Measurements from ENCODE around the gene VAC14.

VAC14 gene

DNA sequence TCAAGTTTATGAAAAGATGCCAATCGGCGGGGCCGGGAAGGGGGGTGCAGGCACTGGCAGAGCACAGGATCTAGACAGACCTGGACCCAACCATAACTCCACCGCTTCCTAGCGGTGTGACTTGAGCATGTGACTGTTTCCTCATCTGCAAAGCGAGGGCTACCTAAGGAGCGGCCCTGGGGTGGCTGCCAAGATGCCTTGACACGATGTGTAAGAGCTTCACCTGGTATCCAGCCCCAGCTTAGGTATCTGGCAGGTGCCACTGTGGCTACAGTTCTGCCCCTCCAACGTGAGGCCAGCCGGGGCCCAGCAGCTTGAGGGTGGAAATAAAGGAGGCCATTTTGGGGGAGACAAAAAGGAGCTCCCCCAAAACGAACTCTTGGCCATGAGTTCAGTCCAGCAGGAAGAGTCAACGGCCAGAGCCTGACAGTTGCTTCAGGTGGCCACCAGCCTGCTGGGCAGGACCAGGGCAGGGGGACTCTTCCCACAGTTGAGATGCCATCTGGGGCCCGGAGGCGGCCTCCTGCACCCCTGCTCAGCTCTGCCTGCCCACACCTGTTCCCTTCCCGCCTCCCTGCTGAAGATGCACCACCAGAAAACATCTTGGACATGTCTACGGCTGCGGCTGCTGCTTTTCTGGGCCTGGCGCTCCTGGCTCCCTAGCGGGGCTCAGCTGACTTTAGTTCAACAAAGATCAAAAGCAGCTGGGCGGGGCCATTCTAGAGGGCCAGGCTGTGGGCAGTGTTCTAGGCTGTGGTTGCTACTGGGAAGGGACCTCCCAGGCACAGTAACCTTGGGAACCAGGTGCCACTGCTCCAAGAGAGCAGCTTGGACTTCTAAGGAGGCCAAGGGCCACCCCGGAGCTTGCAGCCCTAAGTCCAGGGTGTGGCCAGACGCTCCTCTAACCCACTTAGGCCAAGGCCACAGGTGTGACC lies 111.7 kb downstream of the VAC14 start:
- no peak for DNase-seq

DNA sequence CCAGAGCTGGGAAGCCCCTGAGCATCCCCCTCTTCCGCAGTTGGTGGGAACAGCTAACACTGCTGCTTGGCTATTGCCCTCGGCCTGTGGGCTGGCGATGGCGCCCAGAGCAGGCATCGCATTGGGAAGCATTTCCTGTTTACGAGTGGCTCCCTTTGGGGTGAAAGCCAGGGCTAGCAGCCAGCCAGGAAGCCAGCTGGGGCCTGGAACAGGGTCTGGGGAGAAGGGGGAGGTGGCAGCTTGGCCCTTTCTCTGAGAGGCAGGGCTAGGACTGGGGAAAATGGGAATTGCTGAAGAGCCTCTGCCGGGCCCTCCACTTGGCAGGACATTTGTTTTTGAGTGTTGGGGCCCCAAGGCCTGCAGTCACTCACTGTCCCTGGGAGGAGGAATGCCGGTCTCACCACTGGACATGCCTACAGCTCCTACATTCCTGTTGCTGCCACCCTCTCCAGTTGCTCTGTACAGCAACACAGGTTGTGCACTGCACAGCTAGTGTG lies 112.7 kb downstream of the VAC14 start:
- DNase-seq = no peak

DNA sequence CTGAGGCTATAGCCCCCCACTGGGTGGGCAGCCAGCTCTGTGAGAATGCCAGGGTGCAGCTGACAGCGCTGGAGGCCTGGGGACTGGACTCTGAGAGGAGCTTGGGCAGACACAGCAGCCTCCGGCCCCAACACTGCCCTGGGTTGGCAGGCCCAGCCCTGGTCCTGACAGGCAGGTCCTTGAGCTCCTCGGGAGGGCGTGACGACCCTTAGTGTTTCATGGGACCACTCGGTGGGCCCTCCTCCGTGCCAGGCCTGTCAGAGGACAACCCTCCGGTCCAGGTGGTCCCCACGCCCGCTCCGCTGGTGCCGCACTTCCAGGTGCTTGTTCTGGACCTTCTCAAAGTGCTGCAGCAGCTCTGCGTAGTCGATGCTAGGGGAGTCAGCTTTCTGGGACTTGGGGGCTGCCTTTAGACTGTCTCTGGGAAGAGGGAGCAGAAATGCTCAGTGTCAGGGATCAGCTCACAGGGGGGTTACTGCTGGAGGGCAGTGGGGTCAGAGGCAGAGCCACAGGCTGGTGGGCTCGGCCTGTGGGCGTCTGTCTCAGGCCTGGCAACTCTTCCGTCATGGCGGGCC lies 113.2 kb downstream of the VAC14 start:
- no peak for DNase-seq

DNA sequence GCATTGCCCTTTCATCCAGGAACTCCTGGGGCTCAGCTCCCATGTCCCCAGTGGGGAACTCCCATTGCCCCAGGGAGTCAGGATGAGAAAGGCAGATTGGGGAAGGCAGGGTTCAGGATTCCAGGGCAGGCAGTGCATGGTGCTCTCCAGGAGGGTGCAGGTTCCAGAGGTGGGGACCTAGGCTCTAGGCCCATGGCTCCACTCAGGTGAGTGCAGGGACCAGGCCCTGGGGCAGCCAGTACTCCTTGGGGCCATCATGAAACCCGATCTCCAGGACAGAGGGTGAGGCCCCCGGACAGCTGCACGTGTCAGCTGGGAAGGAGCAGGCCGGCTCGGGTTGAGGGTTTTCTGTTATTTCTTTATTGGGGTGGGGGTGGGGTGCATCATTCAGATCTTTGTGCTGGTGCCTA lies 113.9 kb downstream of the VAC14 start:
- DNase-seq = no peak

DNA sequence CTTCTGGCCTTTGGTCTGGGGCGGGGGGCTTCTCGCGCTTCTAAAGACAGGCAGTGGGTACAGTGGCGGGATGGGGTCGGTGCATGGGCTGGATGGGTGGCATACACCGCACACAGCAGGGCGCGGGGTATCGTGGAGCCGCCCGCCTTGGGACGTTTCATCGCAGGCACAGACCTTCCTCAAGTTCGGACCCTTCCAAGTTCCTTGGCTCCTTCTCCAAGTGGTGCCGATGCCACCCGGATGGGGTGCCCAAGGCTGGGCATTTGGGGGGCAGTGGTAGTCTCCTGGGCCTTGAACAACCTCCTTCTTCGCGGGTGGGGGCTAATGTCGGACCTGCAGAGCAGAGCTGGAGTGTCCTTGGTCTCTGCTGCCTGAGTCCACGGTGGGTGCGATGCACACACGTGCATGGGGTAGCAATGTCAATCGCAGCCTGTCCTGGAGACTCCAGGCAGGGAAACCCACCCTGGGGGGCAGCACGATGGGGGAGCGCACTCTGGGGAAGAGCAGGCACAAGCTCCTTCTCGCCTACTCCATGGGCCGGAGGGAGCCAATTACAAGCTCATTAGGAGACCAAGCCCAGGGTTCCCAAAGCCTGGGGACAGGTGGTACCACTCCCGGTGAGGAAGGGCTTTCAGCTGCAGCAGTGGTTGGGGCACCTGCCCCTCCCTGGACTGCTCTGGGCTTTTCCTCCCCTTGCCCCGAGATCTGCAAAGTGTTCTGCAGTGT lies 114.4 kb downstream of the VAC14 start:
- DNase-seq = no peak

DNA sequence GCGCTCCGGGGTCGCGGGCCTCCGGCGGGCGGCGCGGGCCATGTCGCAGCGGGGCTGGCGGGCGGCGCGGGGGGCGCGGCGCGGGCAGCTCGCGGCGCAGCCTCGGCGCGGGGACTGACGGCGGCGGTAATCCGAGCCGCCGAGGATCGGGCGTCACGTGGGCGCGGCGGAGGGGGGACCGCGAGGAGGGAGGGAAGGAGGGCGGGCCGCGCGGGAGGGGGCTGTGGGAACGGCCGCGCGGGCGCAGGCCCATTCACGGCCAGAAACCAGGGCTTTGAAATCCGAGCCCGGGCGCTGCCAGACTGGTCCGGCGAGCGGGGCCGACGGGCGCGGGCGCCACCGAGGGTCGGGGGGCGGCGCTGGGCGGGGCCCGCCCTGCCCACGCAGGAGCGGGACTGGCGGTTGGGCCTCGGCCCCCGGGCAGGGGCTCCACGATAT lies 115.0 kb downstream of the VAC14 start, which contains the start of gene MTSS2:
Gene MTSS2 (minus strand): TSS at position 116 of the 438 bp plus-strand sequence. CDS start 262 bp downstream, outside the sequence.
- DNase-seq = peak; percentile 3

DNA sequence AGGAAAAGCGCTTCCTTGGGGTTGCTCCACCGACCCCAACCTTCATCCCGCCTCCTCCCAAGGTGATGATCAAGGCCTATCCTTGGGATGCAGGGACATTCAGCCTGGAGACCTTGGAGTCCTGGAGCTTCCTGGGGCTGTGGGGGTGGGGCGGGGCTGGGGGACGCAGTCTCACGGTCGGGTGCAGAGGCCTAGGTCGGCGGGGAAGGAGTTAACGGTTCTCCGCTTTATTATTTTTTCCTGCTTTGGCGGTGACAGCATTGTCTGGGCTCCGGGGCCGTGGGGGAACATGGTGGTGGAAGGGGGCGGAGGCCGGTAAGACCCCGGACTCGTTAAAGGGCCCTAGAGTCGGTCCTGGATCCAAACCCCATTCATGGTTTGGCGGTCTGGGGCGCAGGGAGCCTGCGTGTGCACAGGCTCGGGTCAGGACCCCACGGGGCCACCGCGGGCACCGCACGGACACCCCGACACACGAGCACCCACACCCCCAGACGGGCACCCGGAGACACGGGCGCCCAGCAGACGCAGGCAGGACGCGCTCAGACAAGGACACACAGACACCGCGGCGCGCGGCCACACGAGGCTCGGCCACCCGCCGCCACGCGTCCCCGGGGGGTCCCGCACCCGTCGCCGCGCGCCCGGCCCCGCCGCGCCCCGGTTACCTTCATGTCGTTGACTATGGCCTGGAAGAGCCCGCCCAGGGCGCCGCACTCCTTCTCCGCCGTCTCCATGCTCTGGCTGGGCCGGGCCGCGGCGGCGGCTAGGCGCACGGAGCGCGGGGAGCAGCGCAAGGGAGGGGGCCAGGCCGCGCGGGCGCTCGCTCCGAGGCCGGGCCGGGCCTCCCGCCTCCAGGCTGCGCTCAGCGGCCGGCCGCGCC lies 115.7 kb downstream of the VAC14 start:
- DNase-seq = no peak

DNA sequence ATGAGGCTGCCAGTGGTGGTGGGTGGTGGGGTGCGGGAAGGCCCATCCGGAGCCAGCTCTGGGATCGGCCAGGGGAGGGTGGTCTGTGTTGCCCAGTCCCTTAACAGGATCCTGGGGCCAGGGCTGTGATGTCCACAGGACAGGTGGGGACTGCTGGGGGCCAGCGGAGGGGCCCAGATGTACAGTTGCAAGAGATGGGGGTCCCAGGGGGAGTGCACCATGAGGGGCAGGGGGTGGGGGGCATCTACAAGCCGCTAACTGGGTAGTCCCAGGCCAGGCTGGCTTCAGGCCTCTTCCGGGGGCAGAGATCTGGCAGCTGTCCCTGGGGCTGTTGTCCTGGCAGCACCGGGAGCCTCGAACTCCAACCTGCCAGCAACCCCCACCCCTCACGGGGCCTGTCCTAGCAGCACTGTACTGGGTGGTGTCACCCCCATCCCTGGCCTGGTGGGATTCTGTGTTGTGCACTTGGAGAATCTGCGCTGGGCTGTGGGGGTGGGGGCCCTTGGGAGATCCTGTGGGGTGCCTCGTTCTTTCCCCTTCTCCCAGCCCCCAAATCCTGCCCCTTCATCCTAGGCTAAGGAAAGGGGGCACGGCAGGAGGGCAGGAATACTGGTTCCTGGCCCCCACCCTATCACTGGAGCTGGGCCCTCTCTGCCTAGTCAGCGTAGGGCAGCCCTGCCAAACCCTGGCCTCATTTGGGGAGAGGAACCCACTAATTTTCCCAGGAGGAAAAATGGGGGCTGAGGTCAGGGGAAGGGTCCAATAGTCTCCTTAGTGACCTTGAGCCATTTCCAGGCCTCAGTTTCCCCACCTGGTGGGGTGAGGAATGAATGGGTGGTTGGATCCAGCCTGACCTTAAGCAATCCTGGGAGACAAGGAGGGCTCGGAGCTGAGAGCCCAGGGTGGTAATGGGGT lies 116.6 kb downstream of the VAC14 start:
- no peak for DNase-seq

DNA sequence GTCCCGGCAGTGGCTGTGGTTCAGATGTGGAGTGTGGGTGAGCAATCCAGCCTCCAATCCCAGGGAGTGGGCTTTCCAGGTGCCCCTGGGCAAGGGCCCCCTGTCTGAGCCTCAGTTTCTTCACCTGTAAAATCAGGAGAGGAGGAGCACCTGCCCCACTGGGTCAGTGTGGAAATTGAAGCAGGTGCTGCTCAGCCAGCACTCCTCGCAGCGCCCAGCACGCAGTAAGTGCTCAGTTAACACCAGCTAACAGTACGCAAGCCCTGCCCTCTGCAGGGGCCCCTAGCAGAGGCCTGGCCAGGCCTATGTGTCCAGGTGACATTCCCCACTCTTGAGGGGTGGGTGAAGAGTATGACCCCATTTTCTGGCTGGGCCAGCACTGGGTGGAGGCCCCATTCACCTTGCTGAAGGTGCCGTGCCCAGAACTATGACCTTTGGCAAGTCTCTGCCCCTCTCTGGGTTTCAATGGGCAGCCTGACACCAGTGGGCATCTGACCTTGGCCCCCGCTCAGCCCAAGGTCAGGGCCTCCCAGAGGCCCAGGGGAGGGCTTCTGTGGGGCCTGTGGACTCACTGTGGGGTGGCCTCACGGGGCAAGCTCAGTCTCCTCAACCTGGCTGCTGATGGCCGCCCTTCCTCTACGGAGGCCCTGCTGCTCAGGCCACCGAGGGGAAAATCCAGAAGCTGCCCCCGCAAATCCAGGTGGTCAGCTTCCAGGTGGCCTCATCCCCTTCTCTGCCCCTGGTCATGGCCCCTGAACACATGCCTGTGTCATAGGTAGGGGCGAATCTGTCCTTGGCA lies 117.6 kb downstream of the VAC14 start:
- no peak for DNase-seq

DNA sequence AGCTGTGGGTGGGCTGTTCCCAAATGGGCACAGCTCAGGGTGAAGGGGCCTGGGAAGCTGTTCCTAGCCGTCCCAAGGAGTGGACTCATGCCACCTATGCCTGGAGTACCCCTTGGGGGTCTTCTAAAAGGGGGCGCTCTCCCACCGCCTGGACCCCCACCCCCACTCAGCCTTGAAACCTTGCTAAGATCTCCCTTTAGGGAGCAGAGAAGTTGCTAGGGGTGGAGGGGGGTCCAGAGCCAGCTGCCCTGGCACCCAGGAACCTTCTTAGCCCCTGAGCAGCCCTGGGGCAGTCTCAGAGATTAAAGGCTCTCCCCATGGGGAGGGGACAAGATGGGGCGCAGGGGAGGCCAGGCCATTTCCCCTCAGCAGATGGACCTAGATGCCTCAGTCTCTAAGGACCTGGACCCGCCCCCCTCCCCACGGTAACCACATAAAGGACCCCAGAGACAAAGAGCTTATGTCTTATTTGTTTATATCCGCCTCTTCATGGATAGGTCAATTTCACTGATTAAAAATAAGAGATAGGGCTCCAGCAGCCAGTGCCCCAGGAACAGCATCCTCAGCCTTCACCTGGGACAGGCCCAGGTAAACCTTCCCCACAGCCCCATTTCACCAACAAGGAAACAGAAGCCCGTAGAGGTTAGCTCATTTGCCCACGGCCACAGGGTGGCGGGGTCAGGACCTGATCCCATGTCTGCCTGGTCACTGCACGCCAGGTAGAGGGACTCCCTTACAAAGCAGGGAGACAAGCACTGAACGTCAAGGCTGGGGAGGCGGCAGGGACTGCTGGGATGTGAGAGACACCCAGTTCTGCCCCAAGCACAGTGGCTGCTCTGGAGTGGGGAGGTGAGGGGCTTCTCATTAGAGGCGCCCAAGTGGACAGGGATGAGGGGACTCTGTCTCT lies 118.5 kb downstream of the VAC14 start:
- DNase-seq = no peak

DNA sequence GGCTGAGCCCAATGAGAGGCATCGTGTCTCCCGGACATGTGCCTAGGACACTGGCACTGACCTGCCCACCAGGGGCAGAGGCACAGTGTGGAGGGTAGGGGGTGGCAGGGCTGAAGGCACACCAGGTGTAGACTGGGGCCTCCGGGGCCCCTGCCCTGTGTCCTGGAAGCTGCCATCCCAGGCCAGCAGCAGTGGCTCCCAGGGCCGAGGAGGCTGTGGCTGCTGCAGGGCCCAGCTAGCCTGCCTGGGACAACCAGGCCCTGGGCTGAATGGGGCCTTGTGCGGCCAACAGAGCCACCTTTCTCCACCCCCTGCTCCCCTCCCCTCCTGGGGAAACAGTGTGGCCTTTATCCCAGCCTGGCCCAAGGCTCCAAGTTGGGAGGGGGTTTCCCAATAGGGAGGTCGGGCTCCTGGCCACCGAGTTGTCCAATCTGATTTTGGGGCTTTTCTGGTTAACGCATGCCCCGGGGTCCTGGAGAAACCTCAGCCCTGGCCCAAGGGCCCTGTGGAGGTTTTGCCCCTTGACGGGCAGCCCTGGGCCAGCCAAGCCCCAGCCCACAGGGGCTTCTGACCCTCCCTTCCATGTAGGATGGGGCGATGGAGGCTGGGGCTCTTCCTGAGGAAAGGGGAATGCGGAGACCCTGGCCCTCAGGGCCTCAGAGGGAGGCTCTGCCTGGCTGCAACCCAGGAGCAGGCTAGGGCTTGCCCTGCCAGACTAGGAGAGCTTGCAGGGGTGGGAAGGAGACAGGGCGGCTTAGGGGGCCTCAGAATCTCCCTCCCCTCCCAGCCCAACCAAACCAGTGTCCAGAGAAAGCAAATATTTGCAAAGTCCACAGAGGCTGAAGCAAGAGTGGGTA lies 119.3 kb downstream of the VAC14 start:
- no peak for DNase-seq

DNA sequence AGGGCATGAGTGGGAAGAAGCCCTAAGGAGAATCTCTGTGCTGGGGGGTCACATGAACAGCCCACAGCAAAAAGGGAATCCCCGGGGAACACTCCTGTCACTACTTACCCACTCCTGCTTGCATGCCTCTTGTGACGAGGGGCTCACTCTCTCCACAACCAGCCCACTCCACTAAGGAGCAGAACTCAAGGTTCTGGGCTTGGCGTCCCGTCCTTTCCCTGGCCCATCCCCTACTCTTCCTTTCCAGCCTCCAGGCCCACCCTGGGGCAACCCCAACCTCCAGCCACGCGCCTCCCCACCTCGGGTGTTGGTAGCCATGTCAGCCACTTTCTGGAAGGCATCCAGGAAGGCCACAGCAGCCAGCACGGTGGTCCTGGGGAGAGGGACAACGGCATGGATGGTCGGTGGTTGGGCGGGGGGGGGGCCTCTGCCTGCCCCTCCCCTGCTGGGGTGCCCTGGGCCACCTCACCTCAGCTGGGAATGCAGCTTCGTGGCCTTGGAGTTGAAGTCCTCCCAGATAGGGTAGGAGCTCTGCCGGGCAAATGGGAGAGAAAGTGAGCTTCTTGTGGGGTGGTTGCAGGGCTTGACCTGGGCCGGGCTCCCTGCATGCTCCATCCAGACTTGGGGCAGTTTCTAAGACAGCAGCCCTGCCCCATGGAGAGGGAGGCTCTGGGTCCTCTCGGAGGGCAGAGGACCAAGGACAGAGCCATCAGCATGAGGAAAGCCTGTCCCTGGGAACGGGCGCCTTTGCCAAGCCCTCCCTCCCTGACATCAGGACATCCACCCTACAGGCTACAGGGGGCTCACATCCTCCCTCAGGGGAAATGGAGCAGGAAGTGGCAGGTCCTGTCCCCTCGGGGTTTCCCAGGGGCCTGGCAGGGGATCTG lies 120.2 kb downstream of the VAC14 start:
- DNase-seq = no peak

DNA sequence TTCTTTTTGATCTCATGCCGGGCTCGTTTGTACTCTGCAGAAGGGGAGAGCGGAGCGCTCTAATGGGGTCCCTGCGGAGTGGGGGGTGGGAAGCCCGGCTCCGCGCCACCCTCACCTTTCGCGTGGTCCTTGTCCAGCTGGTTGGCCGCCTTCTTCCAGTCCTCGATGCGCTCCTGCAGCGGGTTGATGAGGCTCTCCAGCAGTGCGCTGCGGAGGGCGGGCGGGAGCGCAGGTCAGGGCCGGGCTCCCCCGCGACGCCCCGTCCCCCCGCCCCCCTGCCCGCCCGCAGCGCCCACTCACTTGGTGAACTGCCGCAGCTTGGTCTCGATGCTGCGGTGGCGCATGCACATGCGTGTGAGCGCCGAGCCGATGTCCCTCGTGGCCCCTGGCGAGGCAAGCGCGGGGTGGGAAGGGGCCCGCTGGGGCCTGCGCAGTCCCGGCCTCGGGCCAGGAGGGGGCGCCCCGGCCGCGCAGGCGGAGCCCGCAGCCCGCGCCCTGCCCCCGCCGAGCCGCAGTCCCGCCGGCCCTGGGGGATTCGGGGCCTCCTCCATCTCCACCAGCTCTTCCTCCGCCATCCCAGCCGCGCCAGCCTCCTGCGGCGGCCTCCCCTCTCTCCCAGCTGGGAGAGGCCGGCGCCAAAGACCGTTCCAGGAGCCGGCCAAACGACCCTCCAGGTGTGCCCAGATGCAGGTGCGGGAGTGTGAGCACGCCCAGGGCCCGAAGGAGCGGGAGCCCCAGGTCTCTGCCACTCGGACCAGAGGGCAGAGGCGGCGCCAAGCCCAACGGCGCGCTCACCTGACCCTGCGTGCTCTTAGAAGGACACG lies 121.1 kb downstream of the VAC14 start:
- no peak for DNase-seq

DNA sequence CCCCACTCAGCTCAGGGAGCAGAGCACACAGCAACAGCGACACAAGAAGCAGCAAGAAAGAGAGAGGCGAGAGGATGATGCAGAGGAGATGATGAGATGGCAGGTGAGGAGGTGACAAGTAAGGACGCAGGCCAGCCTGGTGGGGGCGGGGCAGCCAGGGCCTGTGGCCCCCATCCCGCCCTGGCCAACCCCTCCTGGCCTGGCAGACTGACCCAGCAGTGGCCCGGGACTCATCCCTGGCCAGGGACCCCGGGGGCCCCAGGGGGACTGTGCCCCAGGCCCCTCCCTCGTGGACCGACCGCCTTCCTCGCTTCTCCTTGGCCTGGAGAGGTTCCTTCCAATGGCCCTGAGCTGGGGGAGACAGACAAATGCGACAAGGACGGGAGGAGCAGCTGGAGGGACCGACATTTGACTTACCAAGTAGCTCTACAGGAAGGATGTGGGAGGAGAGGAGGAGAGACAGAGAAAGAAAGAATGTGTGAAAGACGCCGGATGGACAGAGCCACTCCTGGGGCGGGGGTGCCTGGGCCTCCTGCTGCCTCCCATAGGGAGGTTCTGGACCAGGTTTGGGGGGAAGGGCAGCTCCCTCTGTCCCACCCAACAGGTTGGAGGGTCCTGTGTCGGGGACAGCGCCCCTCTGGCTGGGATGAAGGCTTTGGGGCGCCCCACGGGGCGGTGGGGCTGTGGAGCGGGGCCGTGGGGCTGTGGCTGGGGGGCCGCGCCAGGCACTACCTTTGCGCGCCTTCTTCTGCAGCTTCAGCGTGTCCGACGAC lies 121.9 kb downstream of the VAC14 start:
- DNase-seq = no peak

DNA sequence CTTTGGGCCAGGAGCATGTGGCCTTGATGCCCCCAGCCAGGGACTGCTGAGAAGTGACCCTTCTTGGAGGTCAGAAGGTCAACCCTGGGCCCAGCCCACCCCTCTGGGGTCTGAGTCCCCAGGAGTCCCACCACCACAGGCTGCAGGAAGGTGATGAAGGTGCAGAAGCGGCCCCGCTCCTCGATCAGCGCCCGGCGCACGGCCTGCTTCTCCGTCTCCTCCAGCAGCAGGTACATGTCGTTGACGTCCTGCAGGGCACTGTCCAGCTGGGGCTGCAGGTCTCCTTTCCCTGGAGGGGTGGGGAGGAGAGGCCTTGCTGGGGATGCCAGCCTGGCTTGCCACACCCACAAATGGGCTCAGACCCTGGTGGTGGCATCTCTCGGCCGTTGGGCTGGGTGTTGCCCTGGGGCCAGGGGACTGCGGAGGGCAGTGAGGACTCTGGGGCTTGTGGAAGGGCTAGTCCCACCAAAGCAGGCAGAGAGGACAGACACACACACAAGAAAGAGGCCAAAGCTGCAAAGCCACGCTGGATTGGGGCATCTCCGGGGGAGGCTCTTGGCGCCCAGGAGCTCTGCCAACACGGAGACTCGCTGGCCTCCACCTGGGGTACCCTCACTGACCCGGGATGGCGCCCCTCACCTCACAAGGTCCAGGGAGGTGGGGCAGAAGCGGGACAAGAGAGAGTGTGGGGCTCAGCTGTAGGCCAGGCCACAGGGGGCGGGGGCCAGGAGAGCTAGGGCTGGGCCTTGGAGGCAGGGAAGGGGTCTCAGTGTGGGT lies 122.6 kb downstream of the VAC14 start:
- no peak for DNase-seq

All from inflammatory macrophage treated with lipopolysaccharide for 4 hours (primary cell).